Kidney epithelial cell (primary cell): Measurements from ENCODE around the gene DDX60. TPM values are rescaled to one million over a fixed set of nuclear protein-coding genes. Genes with fewer than 3 reads are reported as not detected.

Experiments
- DNase-seq: peaks from one replicate; pipeline ENCODE4 v3.0.0-alpha.2; 2010; ENCODE audit warnings: low read depth
- H3K27me3 ChIP-seq: 2 replicates; pipeline ENCODE4 v1.6.0; 2011; ENCODE audit warnings: low read length; ENCODE audit not compliant: control insufficient read depth, insufficient read depth
- H3K36me3 ChIP-seq: 2 replicates; pipeline ENCODE4 v1.5.1; 2011; ENCODE audit warnings: low read length; ENCODE audit not compliant: control insufficient read depth, insufficient read depth
- H3K4me3 ChIP-seq: 2 replicates; pipeline ENCODE4 v1.5.1; 2011; ENCODE audit warnings: low read depth, mild to moderate bottlenecking, control low read depth, low read length
- total RNA-seq: library from RNA; depleted of rRNA; stranded (reverse); fragments of >200 nt; gene quantifications from 2 replicates; pipeline ENCODE4 v1.2.3, GENCODE V29; 2015
- TF ChIP-seq, protein P1 (sequence below): IDR thresholded peaks from 2 replicates; pipeline ENCODE4 v1.5.1; 2011; ENCODE audit warnings: mild to moderate bottlenecking, moderate library complexity, low read length, control low read depth, inconsistent platforms; ENCODE audit not compliant: insufficient read depth, poor library complexity, severe bottlenecking

Gene DDX60, protein sequence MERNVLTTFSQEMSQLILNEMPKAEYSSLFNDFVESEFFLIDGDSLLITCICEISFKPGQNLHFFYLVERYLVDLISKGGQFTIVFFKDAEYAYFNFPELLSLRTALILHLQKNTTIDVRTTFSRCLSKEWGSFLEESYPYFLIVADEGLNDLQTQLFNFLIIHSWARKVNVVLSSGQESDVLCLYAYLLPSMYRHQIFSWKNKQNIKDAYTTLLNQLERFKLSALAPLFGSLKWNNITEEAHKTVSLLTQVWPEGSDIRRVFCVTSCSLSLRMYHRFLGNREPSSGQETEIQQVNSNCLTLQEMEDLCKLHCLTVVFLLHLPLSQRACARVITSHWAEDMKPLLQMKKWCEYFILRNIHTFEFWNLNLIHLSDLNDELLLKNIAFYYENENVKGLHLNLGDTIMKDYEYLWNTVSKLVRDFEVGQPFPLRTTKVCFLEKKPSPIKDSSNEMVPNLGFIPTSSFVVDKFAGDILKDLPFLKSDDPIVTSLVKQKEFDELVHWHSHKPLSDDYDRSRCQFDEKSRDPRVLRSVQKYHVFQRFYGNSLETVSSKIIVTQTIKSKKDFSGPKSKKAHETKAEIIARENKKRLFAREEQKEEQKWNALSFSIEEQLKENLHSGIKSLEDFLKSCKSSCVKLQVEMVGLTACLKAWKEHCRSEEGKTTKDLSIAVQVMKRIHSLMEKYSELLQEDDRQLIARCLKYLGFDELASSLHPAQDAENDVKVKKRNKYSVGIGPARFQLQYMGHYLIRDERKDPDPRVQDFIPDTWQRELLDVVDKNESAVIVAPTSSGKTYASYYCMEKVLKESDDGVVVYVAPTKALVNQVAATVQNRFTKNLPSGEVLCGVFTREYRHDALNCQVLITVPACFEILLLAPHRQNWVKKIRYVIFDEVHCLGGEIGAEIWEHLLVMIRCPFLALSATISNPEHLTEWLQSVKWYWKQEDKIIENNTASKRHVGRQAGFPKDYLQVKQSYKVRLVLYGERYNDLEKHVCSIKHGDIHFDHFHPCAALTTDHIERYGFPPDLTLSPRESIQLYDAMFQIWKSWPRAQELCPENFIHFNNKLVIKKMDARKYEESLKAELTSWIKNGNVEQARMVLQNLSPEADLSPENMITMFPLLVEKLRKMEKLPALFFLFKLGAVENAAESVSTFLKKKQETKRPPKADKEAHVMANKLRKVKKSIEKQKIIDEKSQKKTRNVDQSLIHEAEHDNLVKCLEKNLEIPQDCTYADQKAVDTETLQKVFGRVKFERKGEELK (N-terminal part only)
- 28.3 and 29.9 TPM in 2 replicates for total RNA-seq

DNA sequence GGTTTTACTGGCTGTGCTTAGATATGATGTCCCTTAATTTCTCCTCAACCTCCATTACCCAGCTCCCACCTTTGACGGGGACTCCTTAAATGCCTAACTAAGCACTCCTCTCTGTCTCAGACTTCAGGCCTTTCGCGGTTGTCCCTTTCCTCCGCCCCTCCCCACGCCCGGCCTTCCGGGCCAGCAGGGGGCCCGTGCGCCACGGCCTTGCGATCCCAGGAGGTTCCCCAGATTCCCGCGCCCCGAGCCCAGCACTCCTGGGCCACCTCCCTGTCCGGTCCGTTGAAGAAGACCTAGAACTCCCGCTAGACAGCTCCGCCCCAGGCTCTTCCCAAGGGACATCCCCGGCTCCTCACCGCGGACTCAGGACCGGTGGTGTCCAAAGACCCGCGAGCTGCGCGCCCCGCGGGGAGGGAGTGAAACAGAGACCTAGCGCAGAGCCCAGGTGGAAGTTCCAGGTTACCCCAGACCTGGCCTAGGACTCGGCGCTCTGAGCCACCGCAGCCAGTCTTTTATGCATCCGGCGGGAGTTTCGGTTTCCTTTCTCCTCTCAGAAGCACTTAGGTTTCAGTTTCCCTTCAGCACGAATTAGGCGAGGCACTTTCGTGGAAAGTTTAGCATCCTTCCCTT is at the start of gene DDX60:
DDX60 (minus strand) TSS at position 487 of the 630 bp plus-strand sequence. CDS start 7,493 bp downstream, outside the sequence.
- Histone ChIP-seq H3K27me3 (no peaks in the 10 kb centered on the region), H3K36me3 (no peaks in the 10 kb centered on the region), H3K4me3 (peak within 1 kb of the TSS; percentile 77)
- DNase-seq, result peak; percentile 37
- TF ChIP-seq, protein P1, sequence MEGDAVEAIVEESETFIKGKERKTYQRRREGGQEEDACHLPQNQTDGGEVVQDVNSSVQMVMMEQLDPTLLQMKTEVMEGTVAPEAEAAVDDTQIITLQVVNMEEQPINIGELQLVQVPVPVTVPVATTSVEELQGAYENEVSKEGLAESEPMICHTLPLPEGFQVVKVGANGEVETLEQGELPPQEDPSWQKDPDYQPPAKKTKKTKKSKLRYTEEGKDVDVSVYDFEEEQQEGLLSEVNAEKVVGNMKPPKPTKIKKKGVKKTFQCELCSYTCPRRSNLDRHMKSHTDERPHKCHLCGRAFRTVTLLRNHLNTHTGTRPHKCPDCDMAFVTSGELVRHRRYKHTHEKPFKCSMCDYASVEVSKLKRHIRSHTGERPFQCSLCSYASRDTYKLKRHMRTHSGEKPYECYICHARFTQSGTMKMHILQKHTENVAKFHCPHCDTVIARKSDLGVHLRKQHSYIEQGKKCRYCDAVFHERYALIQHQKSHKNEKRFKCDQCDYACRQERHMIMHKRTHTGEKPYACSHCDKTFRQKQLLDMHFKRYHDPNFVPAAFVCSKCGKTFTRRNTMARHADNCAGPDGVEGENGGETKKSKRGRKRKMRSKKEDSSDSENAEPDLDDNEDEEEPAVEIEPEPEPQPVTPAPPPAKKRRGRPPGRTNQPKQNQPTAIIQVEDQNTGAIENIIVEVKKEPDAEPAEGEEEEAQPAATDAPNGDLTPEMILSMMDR, result peak; percentile 67

DNA sequence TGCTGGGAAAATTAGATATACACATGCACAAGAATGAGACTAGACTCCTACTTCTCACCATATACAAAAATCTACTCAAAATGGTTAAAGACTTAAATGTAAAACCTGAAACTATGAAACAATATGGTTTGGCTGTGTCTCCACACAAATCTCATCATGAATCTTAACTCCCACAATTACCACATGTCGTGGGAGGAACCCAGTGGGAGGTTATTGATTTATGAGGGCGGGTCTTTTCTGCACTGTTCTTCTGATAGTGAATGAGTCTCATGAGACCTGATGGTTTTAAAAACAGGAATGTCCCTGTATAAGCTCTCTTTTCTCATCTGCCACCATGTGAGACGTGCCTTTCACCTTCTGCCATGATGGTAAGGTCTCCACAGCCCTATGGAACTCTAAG is 48.5 kb upstream of the DDX60 start:
- Histone ChIP-seq H3K27me3 (no peaks in the 10 kb centered on the region), H3K4me3 (no peak overlapping the region), H3K36me3 (no peaks in the 10 kb centered on the region)
- TF ChIP-seq, protein P1, result no peak
- DNase-seq, result no peak

DNA sequence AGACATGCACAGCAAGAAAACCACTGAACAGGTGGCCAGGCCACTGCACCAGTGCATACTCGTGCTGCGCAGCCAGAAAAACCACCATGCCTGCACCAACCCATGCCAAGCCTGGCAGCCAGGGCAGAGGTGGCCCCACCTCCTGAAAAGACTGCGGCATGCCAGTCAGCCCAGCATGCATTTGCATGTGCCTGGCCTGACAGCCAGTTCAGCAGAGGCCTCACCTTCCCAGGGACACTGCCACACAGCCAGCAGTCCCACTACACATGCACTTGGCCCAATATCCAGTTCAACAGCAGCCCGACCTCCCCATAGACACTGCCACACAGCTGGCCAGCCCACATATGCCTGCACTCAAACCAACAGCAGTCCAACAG is 43.5 kb upstream of the DDX60 start:
- TF ChIP-seq, protein P1, result no peak
- H3K36me3 ChIP-seq, result no peaks in the 10 kb centered on the region
- H3K27me3 ChIP-seq, result no peaks in the 10 kb centered on the region
- no peak overlapping the region for H3K4me3 ChIP-seq
- no peak for DNase-seq

DNA sequence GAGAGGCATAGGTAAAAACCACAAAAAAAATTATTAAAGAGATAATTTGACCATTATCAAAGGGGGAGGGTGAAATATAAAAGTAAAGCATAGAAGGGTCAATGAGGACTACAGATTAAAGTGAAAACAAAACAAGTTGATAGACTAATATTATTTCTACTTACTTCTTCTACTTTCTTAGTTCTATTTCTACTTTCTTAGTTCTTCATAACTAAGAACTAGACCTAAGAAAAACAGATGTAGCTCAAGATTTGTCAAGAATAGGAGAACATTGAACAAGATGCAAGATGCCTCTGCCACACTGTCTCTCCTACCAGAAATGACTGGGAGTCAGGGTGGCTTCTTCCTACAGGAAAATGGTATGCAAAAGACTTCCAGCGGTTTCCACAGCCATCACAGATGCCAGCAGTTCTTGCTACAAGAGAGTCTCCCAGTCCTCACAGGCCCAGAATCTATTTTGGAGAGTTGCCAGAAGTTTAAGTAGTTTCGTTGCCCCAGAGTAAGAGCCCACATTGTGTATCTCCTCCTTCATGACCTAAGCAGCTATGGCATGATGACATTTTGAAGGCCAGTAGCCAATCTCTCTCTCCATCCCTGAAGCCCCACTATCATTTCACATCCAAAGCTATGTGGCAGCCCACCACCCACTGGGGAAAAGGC is 42.9 kb upstream of the DDX60 start:
- TF ChIP-seq, protein P1, result no peak
- Histone ChIP-seq H3K27me3 (no peaks in the 10 kb centered on the region), H3K36me3 (no peaks in the 10 kb centered on the region), H3K4me3 (no peak overlapping the region)
- no peak for DNase-seq

DNA sequence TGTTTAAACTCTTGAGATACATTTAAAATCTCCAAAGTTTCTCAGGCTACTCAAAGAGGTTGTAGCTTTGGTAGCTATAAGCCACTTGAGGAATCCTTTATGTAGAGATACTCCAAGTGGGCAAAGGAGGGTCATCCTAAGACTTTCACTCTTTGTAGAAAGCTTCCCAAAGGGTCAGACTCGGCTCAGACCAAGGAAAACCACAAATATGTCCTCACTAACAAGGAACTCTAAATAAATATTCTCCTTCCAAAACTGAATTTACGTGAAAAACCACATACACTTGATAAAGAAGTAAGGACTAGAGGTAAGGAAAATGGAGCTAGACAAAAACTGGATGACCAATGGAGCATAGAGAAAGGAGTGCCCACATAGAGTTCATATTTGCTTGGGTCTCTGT is 41.7 kb upstream of the DDX60 start:
- Histone ChIP-seq H3K4me3 (no peak overlapping the region), H3K36me3 (no peaks in the 10 kb centered on the region), H3K27me3 (no peaks in the 10 kb centered on the region)
- DNase-seq, result no peak
- TF ChIP-seq, protein P1, result no peak
